HCT116 (cell line): ENCODE data around the gene EHMT1. TPM values are rescaled to one million over a fixed set of nuclear protein-coding genes. Genes with fewer than 3 reads are reported as not detected.

Experiments used
- ATAC-seq: fragments of 200-7000 bp; cut with Tn5 transposase; 2 replicates; pipeline ENCODE4 v1.9.1; 2020; ENCODE audit warnings: mild to moderate bottlenecking, moderate library complexity
- BruUV-seq: library from RNA; stranded (reverse); fragments of 400-500 nt; replicated peaks from 2 replicates; lab custom pipeline; 2021; lab: Mats Ljungman, UMichigan
- CTCF ChIA-PET: fragments of 300-600 bp; sonication (Branson Sonifier 250); formaldehyde crosslinking; loops from one replicate; lab custom pipeline; 2021; ENCODE audit warnings: antibody characterized with exemption; lab: Charles Lee
- POLR2A ChIA-PET: fragments of 300-600, 350-600 bp; sonication (Branson Sonifier 250); formaldehyde crosslinking; loops from one replicate; lab custom pipeline; 2021; ENCODE audit warnings: antibody characterized with exemption; lab: Charles Lee
- RAD21 ChIA-PET, 2 experiments: fragments of 300-600 bp; sonication (Branson Sonifier 250); formaldehyde crosslinking; loops; one replicate each; lab custom pipeline; 2023; ENCODE audit warnings: low total read pairs in 2 of 2; ENCODE audit not compliant: uncharacterized antibody in 2 of 2, unreplicated experiment in 2 of 2, low non-redundant PET in 1 of 2; lab: Charles Lee
- DNase-seq: peaks from one replicate; pipeline ENCODE4 v3.0.0-alpha.2; 2010; ENCODE audit warnings: low read depth, low spot score
- H2AFZ ChIP-seq: fragments of 200-600 bp; shearing (Covaris generic), sonication (generic); 2 replicates; pipeline ENCODE4 v1.6.1; 2017; ENCODE audit warnings: low read depth, mixed run types, mixed read lengths, antibody characterized with exemption, low read length; ENCODE audit not compliant: poor library complexity, severe bottlenecking
- H3K27ac ChIP-seq: 2 replicates; pipeline ENCODE4 v1.5.1; 2012; ENCODE audit warnings: low read depth, low read length
- H3K27me3 ChIP-seq: fragments of 200-600 bp; sonication (generic); 2 replicates; pipeline ENCODE4 v1.6.1; 2016; ENCODE audit warnings: mixed run types, low read length, mixed read lengths; ENCODE audit not compliant: insufficient read depth
- H3K36me3 ChIP-seq, 2 experiments: fragments of 200-500 bp in 1 of 2; fragments of 200-600 bp in 1 of 2; sonication (Bioruptor generic) in 1 of 2; sonication (generic) in 1 of 2; 2 replicates each; pipeline versions ENCODE4 v1.5.1 to v1.6.1; 2014 to 2016; ENCODE audit warnings: low read length in 2 of 2, inconsistent platforms in 1 of 2, mixed read lengths in 1 of 2, mixed run types in 1 of 2; ENCODE audit not compliant: insufficient read depth in 2 of 2, control insufficient read depth in 1 of 2
- H3K4me1 ChIP-seq, 2 experiments: fragments of 200-600 bp in 1 of 2; sonication (generic) in 1 of 2; 2 replicates each; pipeline versions ENCODE4 v1.5.1 to v1.6.1; 2012 to 2017; ENCODE audit warnings: low read length in 2 of 2, inconsistent platforms in 1 of 2, mild to moderate bottlenecking in 1 of 2, mixed read lengths in 1 of 2, mixed run types in 1 of 2, moderate library complexity in 1 of 2; ENCODE audit not compliant: insufficient read depth in 2 of 2, control insufficient read depth in 1 of 2
- H3K4me2 ChIP-seq: fragments of 200-600 bp; sonication (generic); 2 replicates; pipeline ENCODE4 v1.6.1; 2017; ENCODE audit warnings: mixed run types, low read length, mixed read lengths
- H3K4me3 ChIP-seq, 2 experiments: fragments of 200-600 bp in 1 of 2; sonication (generic) in 1 of 2; replicated peaks in 1 of 2; 2 replicates each; pipeline ENCODE4 v1.5.1; 2011 to 2016; ENCODE audit warnings: low read length in 2 of 2, control low read depth in 1 of 2, low read depth in 1 of 2, mild to moderate bottlenecking in 1 of 2, mixed read lengths in 1 of 2, mixed run types in 1 of 2
- H3K79me2 ChIP-seq: fragments of 200-600 bp; sonication (generic); 2 replicates; pipeline ENCODE4 v1.6.1; 2017; ENCODE audit warnings: mild to moderate bottlenecking, mixed run types, low read length, moderate library complexity, mixed read lengths; ENCODE audit not compliant: insufficient read depth
- H3K9ac ChIP-seq: fragments of 200-600 bp; sonication (generic); 2 replicates; pipeline ENCODE4 v1.6.1; 2016; ENCODE audit warnings: low read length, mixed read lengths
- H3K9me2 ChIP-seq: fragments of 200-600 bp; sonication (generic), shearing (Covaris generic); 2 replicates; pipeline ENCODE4 v1.6.1; 2017; ENCODE audit warnings: mixed run types, mild to moderate bottlenecking, moderate library complexity; ENCODE audit not compliant: insufficient read depth
- H3K9me3 ChIP-seq, 2 experiments: fragments of 200-500 bp in 1 of 2; fragments of 200-600 bp in 1 of 2; sonication (Bioruptor generic) in 1 of 2; sonication (generic) in 1 of 2; 2 replicates each; pipeline ENCODE4 v1.6.1; 2014 to 2017; ENCODE audit warnings: low read length in 2 of 2, mixed read lengths in 2 of 2, inconsistent platforms in 1 of 2, low read depth in 1 of 2, mild to moderate bottlenecking in 1 of 2, mixed run types in 1 of 2, moderate library complexity in 1 of 2; ENCODE audit not compliant: control insufficient read depth in 1 of 2, insufficient read depth in 1 of 2
- H4K20me1 ChIP-seq: fragments of 200-600 bp; sonication (generic), shearing (Covaris generic); 2 replicates; pipeline ENCODE4 v1.6.1; 2017; ENCODE audit warnings: mixed run types, mild to moderate bottlenecking, moderate library complexity; ENCODE audit not compliant: insufficient read depth
- CBX3 ChIP-seq: IDR thresholded peaks from 2 replicates; pipeline ENCODE4 v1.6.1; 2012; ENCODE audit warnings: low read depth
- CEBPB ChIP-seq: IDR thresholded peaks from 2 replicates; pipeline ENCODE4 v1.6.1; 2012; ENCODE audit warnings: low read depth
- ELF1 ChIP-seq: IDR thresholded peaks from 2 replicates; pipeline ENCODE4 v1.6.1; 2012; ENCODE audit warnings: low read depth, borderline replicate concordance
- EZH2phosphoT487 ChIP-seq: fragments of 200-600 bp; IDR thresholded peaks from 2 replicates; pipeline ENCODE4 v1.6.1; 2018; ENCODE audit warnings: antibody characterized with exemption, borderline replicate concordance
- FOSL1 ChIP-seq: IDR thresholded peaks from 2 replicates; pipeline ENCODE4 v1.6.1; 2012; ENCODE audit warnings: low read depth
- MAX ChIP-seq: IDR thresholded peaks from 2 replicates; pipeline ENCODE4 v1.6.1; 2012
- POLR2A ChIP-seq: IDR thresholded peaks from 2 replicates; pipeline ENCODE4 v1.7.0; 2011; ENCODE audit warnings: borderline replicate concordance; ENCODE audit not compliant: insufficient read depth, insufficient read length; ENCODE audit errors: extremely low read depth
- POLR2AphosphoS5 ChIP-seq: IDR thresholded peaks from 2 replicates; pipeline ENCODE4 v1.6.1; 2011; ENCODE audit warnings: mild to moderate bottlenecking, low read depth, low read length, moderate library complexity
- SP1 ChIP-seq: IDR thresholded peaks from 2 replicates; pipeline ENCODE4 v1.6.1; 2012; ENCODE audit warnings: low read depth
- TCF7L2 ChIP-seq: IDR thresholded peaks from 2 replicates; pipeline ENCODE4 v1.7.0; 2011; ENCODE audit warnings: borderline replicate concordance, inconsistent platforms; ENCODE audit not compliant: insufficient read depth, insufficient read length; ENCODE audit errors: extremely low read depth
- YY1 ChIP-seq: IDR thresholded peaks from 2 replicates; pipeline ENCODE4 v1.6.1; 2011; ENCODE audit warnings: low read length, low read depth, moderate library complexity, mild to moderate bottlenecking; ENCODE audit not compliant: insufficient replicate concordance; ENCODE audit errors: extremely low read depth
- ZBTB33 ChIP-seq: IDR thresholded peaks from 2 replicates; pipeline ENCODE4 v1.6.1; 2011; ENCODE audit warnings: mild to moderate bottlenecking, low read length, moderate library complexity; ENCODE audit not compliant: insufficient replicate concordance; ENCODE audit errors: extremely low read depth
- ZFX ChIP-seq: fragments of 450-650 bp; IDR thresholded peaks from 2 replicates; pipeline ENCODE4 v1.6.1; 2017
- ZNF274 ChIP-seq: fragments of 200-500 bp; sonication (Bioruptor generic); IDR thresholded peaks from 2 replicates; pipeline ENCODE4 v1.6.1; 2014; ENCODE audit warnings: mild to moderate bottlenecking, low read depth, low read length, inconsistent platforms
- intact Hi-C: fragments of 100-400 bp; cut with micrococcal nuclease; formaldehyde crosslinking; loops from 2 replicates; pipeline ENCODE4 v1.10.0; 2022
- total RNA-seq: library from RNA; stranded (reverse); gene quantifications from one replicate; pipeline ENCODE4 v1.2.1, GENCODE V29; 2021; ENCODE audit not compliant: unreplicated experiment

Gene EHMT1
- total RNA-seq, 1 experiment from 2014 or later, result 86.1 TPM

GRCh38 chr9:137720571-137721110 lies 101.8 kb downstream of the EHMT1 start:
- H2AFZ ChIP-seq, result no peak overlapping the region
- intact Hi-C loops, result no loop called here
- BruUV-seq, result no TSS peak
- H3K27me3 ChIP-seq, result no peaks in the 10 kb centered on the region
- ChIA-PET POLR2A (no interaction called here), CTCF (no interaction called here), RAD21 (no interaction called here)
- no peak for ATAC-seq
- H3K9ac ChIP-seq, result no peak overlapping the region
- no peak overlapping the region for H3K4me2 ChIP-seq
- peaks cover 66% of the 10 kb centered on the region for H3K79me2 ChIP-seq
- no peak for TF ChIP-seq TCF7L2
- no peak for TF ChIP-seq ZFX
- TF ChIP-seq YY1, result no peak
- no peak for TF ChIP-seq EZH2phosphoT487
- TF ChIP-seq MAX, result no peak
- TF ChIP-seq FOSL1, result no peak
- DNase-seq, result no peak
- H4K20me1 ChIP-seq, result 0 out of 2 replicates have a peak, but pooled peaks cover 4% of the 10 kb centered on the region
- no peak overlapping the region for H3K4me3 ChIP-seq
- H3K36me3 ChIP-seq, result peaks cover 11 to 17% of the 10 kb centered on the region in 2 experiments; a peak in 3 of 4 replicates
- H3K9me3 ChIP-seq, result no peaks in the 10 kb centered on the region
- peak overlapping the region; percentile 29; the same call in 1 of the 2 replicates for H3K27ac ChIP-seq
- peaks cover 0 to 8% of the 10 kb centered on the region in 2 experiments; a peak in 1 of 4 replicates for H3K4me1 ChIP-seq
- no peaks in the 10 kb centered on the region for H3K9me2 ChIP-seq

GRCh38 chr9:137721479-137721878 lies 102.7 kb downstream of the EHMT1 start:
- CTCF ChIA-PET, result no interaction called here
- H3K4me3 ChIP-seq, result no peak overlapping the region
- 0 out of 2 replicates have a peak, but pooled peaks cover 4% of the 10 kb centered on the region for H4K20me1 ChIP-seq
- H3K9me3 ChIP-seq, result no peaks in the 10 kb centered on the region
- H2AFZ ChIP-seq, result no peak overlapping the region
- H3K9ac ChIP-seq, result no peak overlapping the region
- DNase-seq (no peak), ATAC-seq (no peak)
- no TSS peak for BruUV-seq
- RAD21 ChIA-PET, result no interaction called here
- no peaks in the 10 kb centered on the region for H3K9me2 ChIP-seq
- TF ChIP-seq MAX, result no peak
- TF ChIP-seq YY1, result no peak
- no peak for TF ChIP-seq TCF7L2
- no peak for TF ChIP-seq POLR2A
- TF ChIP-seq CBX3, result no peak
- no peak for TF ChIP-seq EZH2phosphoT487
- TF ChIP-seq FOSL1, result no peak
- TF ChIP-seq ZFX, result no peak
- no peak for TF ChIP-seq ELF1
- TF ChIP-seq ZBTB33, result no peak
- no peak for TF ChIP-seq CEBPB
- TF ChIP-seq ZNF274, result no peak
- no peak for TF ChIP-seq SP1
- TF ChIP-seq POLR2AphosphoS5, result no peak
- H3K36me3 ChIP-seq, result peaks cover 11 to 15% of the 10 kb centered on the region in 2 experiments; a peak in 3 of 4 replicates
- H3K4me2 ChIP-seq, result no peak overlapping the region
- H3K27ac ChIP-seq, result no peak overlapping the region
- intact Hi-C loops, result no loop called here
- POLR2A ChIA-PET, result no interaction called here
- no peaks in the 10 kb centered on the region for H3K27me3 ChIP-seq
- H3K4me1 ChIP-seq, result peaks cover 0 to 8% of the 10 kb centered on the region in 2 experiments; a peak in 1 of 4 replicates
- peaks cover 64% of the 10 kb centered on the region for H3K79me2 ChIP-seq
